H9 (cell line): ENCODE results near the gene ITPRID2. TPM values are rescaled to one million over a fixed set of nuclear protein-coding genes. Genes with fewer than 3 reads are reported as not detected.

Source experiments
- DNase-seq: peaks from one replicate; pipeline ENCODE4 v3.0.0-alpha.2; 2017
- H2AFZ ChIP-seq: one replicate; pipeline ENCODE4 v1.6.1; 2013; ENCODE audit warnings: mild to moderate bottlenecking, low read length, control low read depth, moderate library complexity
- H2AK5ac ChIP-seq: 2 replicates; pipeline ENCODE4 v1.6.1; 2013; ENCODE audit warnings: low read length, control low read depth, mixed read lengths; ENCODE audit not compliant: insufficient read length
- H2BK120ac ChIP-seq: one replicate; pipeline ENCODE4 v1.6.1; 2013; ENCODE audit warnings: low read depth, mild to moderate bottlenecking, low read length, control low read depth, inconsistent platforms; ENCODE audit not compliant: poor library complexity, severe bottlenecking
- H2BK12ac ChIP-seq: 2 replicates; pipeline ENCODE4 v1.6.1; 2013; ENCODE audit warnings: low read length, control low read depth, mixed read lengths, low read depth; ENCODE audit not compliant: insufficient read length
- H2BK15ac ChIP-seq: 2 replicates; pipeline ENCODE4 v1.6.1; 2013; ENCODE audit warnings: low read depth, low read length, control low read depth
- H2BK20ac ChIP-seq: one replicate; pipeline ENCODE4 v1.6.1; 2013; ENCODE audit warnings: low read depth, mild to moderate bottlenecking, low read length, control low read depth, inconsistent platforms; ENCODE audit not compliant: poor library complexity, severe bottlenecking
- H2BK5ac ChIP-seq: 2 replicates; pipeline ENCODE4 v1.6.1; 2013; ENCODE audit warnings: low read length, control low read depth, mixed read lengths; ENCODE audit not compliant: insufficient read length
- H3K14ac ChIP-seq: 2 replicates; pipeline ENCODE4 v1.6.1; 2013; ENCODE audit warnings: low read length, control low read depth; ENCODE audit not compliant: insufficient read depth
- H3K18ac ChIP-seq: 2 replicates; pipeline ENCODE4 v1.6.1; 2013; ENCODE audit warnings: low read depth, mild to moderate bottlenecking, mixed read lengths, low read length, control low read depth; ENCODE audit not compliant: insufficient read length
- H3K23ac ChIP-seq: 2 replicates; pipeline ENCODE4 v1.6.1; 2013; ENCODE audit warnings: low read length, control low read depth, mixed read lengths, low read depth; ENCODE audit not compliant: insufficient read length
- H3K23me2 ChIP-seq: 2 replicates; pipeline ENCODE4 v1.6.1; 2013; ENCODE audit warnings: low read depth, mild to moderate bottlenecking, mixed read lengths, low read length, control low read depth; ENCODE audit not compliant: insufficient read length, poor library complexity, severe bottlenecking
- H3K27ac ChIP-seq: 2 replicates; pipeline ENCODE4 v1.5.1; 2013; ENCODE audit warnings: low read length, control low read depth, mixed read lengths, low read depth; ENCODE audit not compliant: insufficient read length
- H3K27me3 ChIP-seq: 2 replicates; pipeline ENCODE4 v1.6.1; 2013; ENCODE audit warnings: low read length, control low read depth, inconsistent platforms; ENCODE audit not compliant: insufficient read depth
- H3K4ac ChIP-seq: 2 replicates; pipeline ENCODE4 v1.6.1; 2013; ENCODE audit warnings: low read depth, mild to moderate bottlenecking, control low read depth, inconsistent platforms, low read length, moderate library complexity
- H3K4me1 ChIP-seq: 2 replicates; pipeline ENCODE4 v1.6.1; 2013; ENCODE audit warnings: low read length, control low read depth, inconsistent platforms; ENCODE audit not compliant: insufficient read depth
- H3K4me2 ChIP-seq: 2 replicates; pipeline ENCODE4 v1.6.1; 2013; ENCODE audit warnings: low read length, control low read depth, mixed read lengths; ENCODE audit not compliant: insufficient read length, insufficient read depth
- H3K56ac ChIP-seq: 2 replicates; pipeline ENCODE4 v1.6.1; 2013; ENCODE audit warnings: low read depth, mild to moderate bottlenecking, mixed read lengths, low read length, control low read depth; ENCODE audit not compliant: insufficient read length
- H3K79me1 ChIP-seq: 2 replicates; pipeline ENCODE4 v1.6.1; 2013; ENCODE audit warnings: low read depth, mild to moderate bottlenecking, moderate library complexity, low read length, control low read depth, inconsistent platforms; ENCODE audit not compliant: insufficient read depth, poor library complexity, severe bottlenecking
- H3K79me2 ChIP-seq: 2 replicates; pipeline ENCODE4 v1.6.1; 2013; ENCODE audit warnings: low read length, control low read depth, inconsistent platforms; ENCODE audit not compliant: insufficient read depth
- H3K9ac ChIP-seq: 2 replicates; pipeline ENCODE4 v1.6.1; 2013; ENCODE audit warnings: low read length, control low read depth, mixed read lengths; ENCODE audit not compliant: insufficient read length; ENCODE audit errors: extremely low read depth
- H3K9me3 ChIP-seq: one replicate; pipeline ENCODE4 v1.6.1; 2013; ENCODE audit warnings: low read depth, low read length, inconsistent platforms; ENCODE audit not compliant: control insufficient read depth
- H3T11ph ChIP-seq: one replicate; pipeline ENCODE4 v1.6.1; 2013; ENCODE audit warnings: mild to moderate bottlenecking, low read length, control low read depth, inconsistent platforms
- H4K20me1 ChIP-seq: one replicate; pipeline ENCODE4 v1.6.1; 2013; ENCODE audit not compliant: control insufficient read depth, insufficient read length, insufficient read depth
- H4K5ac ChIP-seq: 2 replicates; pipeline ENCODE4 v1.6.1; 2013; ENCODE audit warnings: low read depth, mild to moderate bottlenecking, mixed read lengths, low read length, control low read depth; ENCODE audit not compliant: insufficient read length
- H4K8ac ChIP-seq: replicated peaks from 2 replicates; pipeline ENCODE4 v1.6.1; 2013; ENCODE audit warnings: low read length, control low read depth, mixed read lengths, low read depth; ENCODE audit not compliant: insufficient read length
- H4K91ac ChIP-seq: 2 replicates; pipeline ENCODE4 v1.6.1; 2013; ENCODE audit warnings: low read depth, mild to moderate bottlenecking, moderate library complexity, mixed read lengths, low read length, control low read depth; ENCODE audit not compliant: insufficient read length
- H3K27ac Mint-ChIP-seq, 3 experiments: 2 replicates in 2 of 3; 3 replicates in 1 of 3; pipeline ENCODE4 v1.8.0; 2020 to 2021; ENCODE audit warnings: mixed read lengths in 3 of 3, mild to moderate bottlenecking in 1 of 3, moderate library complexity in 1 of 3
- H3K27me3 Mint-ChIP-seq: 2 replicates; pipeline ENCODE4 v1.8.0; 2021; ENCODE audit warnings: low read depth, mild to moderate bottlenecking, moderate library complexity, mixed read lengths
- H3K36me3 Mint-ChIP-seq, 3 experiments: 2 replicates in 2 of 3; 3 replicates in 1 of 3; pipeline ENCODE4 v1.8.0; 2020 to 2021; ENCODE audit warnings: low read depth in 3 of 3, mixed read lengths in 3 of 3; ENCODE audit not compliant: insufficient read depth in 1 of 3
- H3K4me1 Mint-ChIP-seq, 2 experiments: 2 replicates each; pipeline ENCODE4 v1.8.0; 2020; ENCODE audit warnings: mixed read lengths in 2 of 2
- H3K4me3 Mint-ChIP-seq, 2 experiments: 2 replicates in 1 of 2; 3 replicates in 1 of 2; pipeline ENCODE4 v1.8.0; 2020 to 2021; ENCODE audit warnings: mild to moderate bottlenecking in 2 of 2, mixed read lengths in 2 of 2, moderate library complexity in 1 of 2
- H3K9me3 Mint-ChIP-seq, 2 experiments: 2 replicates in 1 of 2; 3 replicates in 1 of 2; pipeline ENCODE4 v1.8.0; 2020; ENCODE audit warnings: mild to moderate bottlenecking in 2 of 2, mixed read lengths in 2 of 2, moderate library complexity in 1 of 2
- CTCF ChIP-seq: fragments of 200-600 bp; sonication (generic); conservative IDR thresholded peaks from 3 replicates; pipeline ENCODE4 v1.8.0; 2021; ENCODE audit warnings: antibody characterized with exemption, mild to moderate bottlenecking
- total RNA-seq: library from RNA; stranded (reverse); gene quantifications from 2 replicates; pipeline ENCODE4 v1.2.1, GENCODE V29; 2021

Gene ITPRID2
- total RNA-seq, 1 experiment from 2014 or later = 12.0 TPM

DNA sequence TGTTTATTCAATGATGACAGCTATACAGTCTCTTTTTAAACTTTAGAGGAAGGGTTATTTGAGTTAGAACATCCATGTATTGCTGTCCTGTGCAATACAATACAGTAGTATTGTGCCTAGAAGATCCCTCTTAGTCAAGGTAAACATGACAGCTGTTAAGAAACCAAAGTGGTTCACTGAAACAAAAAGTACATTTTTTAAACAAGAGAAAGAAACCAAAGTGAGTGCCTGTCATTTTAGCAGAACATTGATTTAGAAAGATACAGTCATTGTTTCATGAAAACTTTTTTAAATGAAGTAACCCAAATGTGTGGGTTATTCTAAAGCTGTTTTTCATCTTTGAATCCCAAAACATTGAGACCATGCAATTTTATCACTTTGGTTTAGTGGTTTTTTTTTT is 15.5 kb downstream of the ITPRID2 start:
- H3K27me3 Mint-ChIP-seq = no peaks in the 10 kb centered on the region
- H3K79me2 ChIP-seq = no peaks in the 10 kb centered on the region
- H3K36me3 Mint-ChIP-seq = peaks cover under 1 to 15% (median 3%) of the 10 kb centered on the region in 3 experiments; a peak in 5 of 7 replicates
- H3K9ac ChIP-seq = no peak overlapping the region
- no peaks in the 10 kb centered on the region for H4K20me1 ChIP-seq
- no peak overlapping the region for H3T11ph ChIP-seq
- H3K79me1 ChIP-seq = no peaks in the 10 kb centered on the region
- H3K4me2 ChIP-seq = no peak overlapping the region
- H3K23me2 ChIP-seq = no peaks in the 10 kb centered on the region
- no peak overlapping the region for H4K91ac ChIP-seq
- H3K4ac ChIP-seq = no peak overlapping the region
- no peaks in the 10 kb centered on the region for H3K9me3 Mint-ChIP-seq
- H2BK12ac ChIP-seq = no peak overlapping the region
- no peaks in the 10 kb centered on the region for H3K9me3 ChIP-seq
- H3K4me1 ChIP-seq = no peaks in the 10 kb centered on the region
- no peak overlapping the region for H4K8ac ChIP-seq
- no peaks in the 10 kb centered on the region for H3K4me1 Mint-ChIP-seq
- no peak for DNase-seq
- H2BK5ac ChIP-seq = no peak overlapping the region
- TF ChIP-seq CTCF = no peak
- no peak overlapping the region for H3K27ac ChIP-seq
- H2BK20ac ChIP-seq = no peak overlapping the region
- no peak overlapping the region for H3K14ac ChIP-seq
- no peak overlapping the region for H2BK15ac ChIP-seq
- H3K23ac ChIP-seq = no peak overlapping the region
- no peak overlapping the region for H2AK5ac ChIP-seq
- H3K18ac ChIP-seq = no peak overlapping the region
- H3K4me3 Mint-ChIP-seq = no peak overlapping the region
- no peak overlapping the region for H3K27ac Mint-ChIP-seq
- no peak overlapping the region for H2AFZ ChIP-seq
- H3K27me3 ChIP-seq = no peaks in the 10 kb centered on the region
- no peak overlapping the region for H2BK120ac ChIP-seq
- H4K5ac ChIP-seq = no peak overlapping the region
- no peak overlapping the region for H3K56ac ChIP-seq
